Germinal center (tissue), 1 donor: ENCODE results near the gene RHBDL1.

Experiments used
- DNase-seq: peaks from one replicate; pipeline ENCODE4 v3.0.0; 2012; ENCODE audit warnings: mixed read lengths, low spot score

The RHBDL1 gene

DNA sequence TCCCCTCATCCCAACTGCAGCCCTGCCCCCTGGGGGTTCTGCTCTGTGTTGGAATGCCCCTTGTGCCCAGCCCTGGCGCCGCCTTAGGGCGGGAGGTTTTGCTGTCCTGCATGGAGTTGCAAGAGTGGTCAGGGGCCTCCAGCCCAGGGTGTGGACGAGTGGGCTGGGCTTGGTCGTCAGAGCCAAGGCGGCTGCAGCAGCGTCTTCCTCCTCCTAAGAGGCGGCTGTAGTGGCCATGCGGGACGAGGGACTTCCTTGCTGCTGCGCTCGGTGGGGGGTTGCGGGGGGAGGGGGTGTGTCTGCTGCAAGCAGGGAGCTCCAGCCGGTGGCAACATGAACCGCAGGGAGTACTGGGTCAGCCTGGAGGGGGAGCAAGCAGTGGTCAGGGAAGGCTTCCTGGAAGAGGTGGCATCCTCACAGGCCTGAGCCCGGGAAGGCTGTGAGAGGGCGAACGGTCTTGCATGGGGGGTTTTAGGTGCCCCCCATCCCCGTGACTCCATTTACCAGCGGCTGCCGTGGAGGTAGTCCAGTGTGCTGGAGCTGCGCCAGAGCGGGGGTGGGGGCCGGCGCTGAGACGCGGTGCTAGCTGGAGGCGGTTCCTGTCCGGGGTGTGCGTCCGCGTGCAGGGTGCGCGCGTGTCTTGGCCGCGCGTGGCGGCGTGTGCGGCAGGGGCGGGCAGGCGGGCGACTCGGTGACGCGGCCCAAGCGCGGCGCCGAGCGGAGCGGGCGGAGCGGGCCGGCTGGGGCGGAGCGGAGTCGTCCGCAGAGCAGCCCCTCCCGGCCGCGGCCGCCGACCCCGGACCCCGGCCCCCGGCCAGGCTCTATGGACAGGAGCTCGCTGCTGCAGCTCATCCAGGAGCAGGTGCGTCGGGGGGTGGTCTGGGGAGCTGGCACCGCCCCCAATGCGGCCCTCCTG, at the start of gene RHBDL1:
Gene RHBDL1 (plus strand): TSS at position 704 of the 916 bp plus-strand sequence. CDS start 120 bp downstream, at position 824.
- no peak for DNase-seq

- DNase-seq: no peak
Measured at GRCh38 chr16:625977-626765, 49.3 kb upstream of the RHBDL1 start.

DNA sequence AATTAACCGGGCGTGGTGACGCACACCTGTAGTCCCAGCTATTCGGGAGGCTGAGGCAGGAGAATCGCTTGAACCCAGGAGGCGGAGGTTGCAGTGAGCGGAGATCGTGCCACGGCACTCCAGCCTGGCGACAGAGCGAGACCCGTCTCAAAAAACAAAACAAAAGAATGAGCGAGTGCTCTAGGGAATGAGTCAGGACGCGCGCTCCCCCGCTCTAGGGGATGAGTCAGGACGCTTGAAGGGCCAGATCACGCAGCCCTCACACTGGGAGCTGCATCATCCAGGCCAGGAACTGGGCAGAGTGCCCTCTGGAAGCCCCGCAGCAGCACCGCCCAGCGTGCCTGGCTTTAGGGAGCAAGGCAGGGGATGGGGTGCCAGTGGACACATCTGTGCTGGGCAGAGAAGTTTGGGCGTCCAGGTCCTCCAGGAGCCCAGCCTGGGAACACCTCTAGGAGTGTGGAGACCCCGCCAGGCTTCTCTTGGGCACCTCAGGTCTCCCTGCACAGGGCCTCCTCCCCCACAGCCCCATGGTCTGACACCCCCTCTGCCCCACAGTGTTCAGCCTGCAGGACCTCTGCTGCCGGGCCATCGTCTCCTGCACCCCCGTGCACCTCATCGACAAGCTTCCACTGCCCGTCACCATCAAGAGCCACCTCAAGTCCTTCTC, 48.6 kb upstream of the RHBDL1 start:
- DNase-seq: no peak

DNA sequence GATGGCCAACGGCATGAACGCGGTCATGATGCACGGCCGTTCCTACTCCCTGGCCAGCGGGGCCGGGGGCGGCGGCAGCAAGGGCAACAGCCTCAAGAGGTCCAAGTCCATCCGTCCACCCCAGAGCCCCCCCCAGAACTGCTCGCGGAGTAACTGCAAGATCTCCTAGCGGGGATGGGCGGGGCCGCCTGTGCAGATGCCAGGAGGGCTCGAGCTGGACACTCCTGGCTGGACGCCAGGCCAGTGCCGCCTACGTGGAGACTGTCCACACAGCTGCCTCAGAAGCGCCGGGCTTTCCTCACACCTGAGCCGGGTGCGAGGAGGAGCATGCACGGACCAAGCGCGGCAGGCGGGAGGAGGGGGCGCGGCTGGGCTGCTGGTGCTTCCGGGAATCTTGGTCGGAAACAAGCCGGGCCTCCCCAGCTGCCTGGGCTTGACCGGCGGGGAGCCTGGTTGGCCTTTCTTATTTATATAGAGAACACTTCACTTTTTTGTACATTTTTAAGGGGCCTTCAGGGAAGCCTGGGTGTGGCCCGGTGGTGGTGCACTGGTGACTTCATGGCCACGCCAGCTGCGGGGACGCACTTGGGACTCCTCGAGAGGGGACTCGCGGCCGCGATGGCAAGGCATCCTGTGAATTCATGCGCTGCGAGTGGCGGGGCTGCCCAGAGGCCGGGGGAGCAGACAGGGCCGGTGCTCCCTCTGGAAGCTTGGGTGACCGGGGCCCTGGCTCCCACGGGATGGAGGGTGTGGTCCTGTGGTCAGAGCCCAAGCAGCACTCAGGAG, 47.8 kb upstream of the RHBDL1 start:
- no peak for DNase-seq

- no peak for DNase-seq
Measured at GRCh38 chr16:628321-629061, 47.0 kb upstream of the RHBDL1 start.

DNA sequence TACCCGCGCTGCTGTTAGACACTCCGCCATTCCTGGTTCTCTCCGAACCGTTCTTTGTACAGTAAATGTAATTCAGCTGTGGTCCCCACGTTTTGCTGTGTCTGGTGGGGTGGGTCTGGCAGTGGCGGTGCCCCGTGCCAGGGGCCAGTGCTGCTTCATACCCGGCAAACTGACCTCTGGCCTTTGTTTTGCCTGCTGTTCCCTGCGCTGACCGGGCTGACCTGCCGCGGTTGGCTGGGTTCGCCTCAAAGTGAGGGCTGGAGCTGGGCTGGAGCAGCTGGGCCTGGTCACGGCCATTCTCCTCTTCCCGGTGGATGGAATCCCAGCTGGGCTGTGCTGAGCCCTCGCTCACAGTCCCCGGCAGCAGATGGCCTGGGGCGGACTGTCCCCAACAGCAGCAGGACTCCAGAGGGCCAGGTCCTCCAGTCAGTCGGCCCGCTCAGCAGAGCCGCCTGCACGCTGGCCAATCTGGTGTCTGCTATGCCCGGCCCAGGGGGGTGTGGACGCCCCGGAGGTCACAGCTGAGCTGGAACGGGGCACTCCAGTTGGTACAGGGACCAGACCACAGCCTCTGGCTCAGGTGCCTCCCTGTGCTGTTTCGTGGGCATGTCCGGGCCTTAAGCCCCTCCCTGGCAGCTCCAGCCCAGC, 46.2 kb upstream of the RHBDL1 start:
- no peak for DNase-seq

- DNase-seq: no peak
Measured at GRCh38 chr16:629833-630248, 45.6 kb upstream of the RHBDL1 start.

GRCh38 chr16:630249-630814, 45.1 kb upstream of the RHBDL1 start:
- no peak for DNase-seq

DNA sequence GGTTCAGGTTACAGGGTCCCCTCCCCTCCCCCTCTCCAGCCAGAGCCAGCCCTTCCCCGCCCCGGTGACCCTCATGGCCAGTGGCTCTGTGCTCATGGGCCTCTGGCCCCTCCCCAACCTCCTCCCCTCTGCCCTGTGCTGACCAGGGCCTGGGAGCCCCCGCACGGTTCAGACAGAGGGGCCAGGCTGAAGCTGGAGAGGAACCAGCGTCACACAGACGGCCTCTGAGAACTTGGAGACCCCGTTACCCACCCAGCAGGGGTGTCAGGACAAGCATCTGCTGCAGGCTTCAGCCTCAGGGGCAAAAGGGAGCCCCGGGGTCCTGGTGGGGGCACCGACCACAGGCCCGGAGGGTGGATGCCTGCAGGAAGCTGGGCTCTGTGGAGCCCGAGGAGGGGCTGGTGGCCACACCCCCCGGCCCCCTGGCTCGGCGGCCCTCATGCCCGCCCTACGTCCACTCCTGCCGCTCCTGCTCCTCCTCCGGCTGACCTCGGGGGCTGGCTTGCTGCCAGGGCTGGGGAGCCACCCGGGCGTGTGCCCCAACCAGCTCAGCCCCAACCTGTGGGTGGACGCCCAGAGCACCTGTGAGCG, 44.6 kb upstream of the RHBDL1 start, which contains the start of gene WFIKKN1:
Gene WFIKKN1 (plus strand): TSS at position 171 of the 591 bp plus-strand sequence. CDS start 269 bp downstream, at position 440.
- DNase-seq: no peak

DNA sequence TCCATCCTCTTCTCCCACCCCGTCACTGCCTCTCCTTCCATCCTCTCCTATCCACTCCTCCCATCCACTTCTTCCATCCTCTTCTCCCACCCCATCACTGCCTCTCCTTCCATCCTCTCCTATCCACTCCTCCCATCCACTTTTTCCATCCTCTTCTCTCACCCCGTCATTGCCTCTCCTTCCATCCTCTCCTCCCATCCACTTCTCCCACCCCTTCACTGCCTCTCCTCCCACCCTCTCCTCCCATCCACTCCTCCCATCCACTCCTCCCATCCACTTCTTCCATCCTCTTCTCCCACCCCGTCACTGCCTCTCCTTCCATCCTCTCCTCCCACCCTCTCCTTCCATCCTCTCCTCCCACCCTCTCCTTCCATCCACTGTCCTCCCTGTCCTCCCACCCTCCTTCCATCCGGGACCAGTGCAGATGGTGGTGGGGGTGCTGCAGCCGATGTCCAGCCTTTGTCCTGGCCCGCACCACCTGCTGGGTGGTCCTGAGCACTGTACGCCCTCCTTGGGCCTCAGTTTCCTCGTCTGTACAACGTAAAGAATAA, 43.6 kb upstream of the RHBDL1 start:
- DNase-seq: no peak

DNA sequence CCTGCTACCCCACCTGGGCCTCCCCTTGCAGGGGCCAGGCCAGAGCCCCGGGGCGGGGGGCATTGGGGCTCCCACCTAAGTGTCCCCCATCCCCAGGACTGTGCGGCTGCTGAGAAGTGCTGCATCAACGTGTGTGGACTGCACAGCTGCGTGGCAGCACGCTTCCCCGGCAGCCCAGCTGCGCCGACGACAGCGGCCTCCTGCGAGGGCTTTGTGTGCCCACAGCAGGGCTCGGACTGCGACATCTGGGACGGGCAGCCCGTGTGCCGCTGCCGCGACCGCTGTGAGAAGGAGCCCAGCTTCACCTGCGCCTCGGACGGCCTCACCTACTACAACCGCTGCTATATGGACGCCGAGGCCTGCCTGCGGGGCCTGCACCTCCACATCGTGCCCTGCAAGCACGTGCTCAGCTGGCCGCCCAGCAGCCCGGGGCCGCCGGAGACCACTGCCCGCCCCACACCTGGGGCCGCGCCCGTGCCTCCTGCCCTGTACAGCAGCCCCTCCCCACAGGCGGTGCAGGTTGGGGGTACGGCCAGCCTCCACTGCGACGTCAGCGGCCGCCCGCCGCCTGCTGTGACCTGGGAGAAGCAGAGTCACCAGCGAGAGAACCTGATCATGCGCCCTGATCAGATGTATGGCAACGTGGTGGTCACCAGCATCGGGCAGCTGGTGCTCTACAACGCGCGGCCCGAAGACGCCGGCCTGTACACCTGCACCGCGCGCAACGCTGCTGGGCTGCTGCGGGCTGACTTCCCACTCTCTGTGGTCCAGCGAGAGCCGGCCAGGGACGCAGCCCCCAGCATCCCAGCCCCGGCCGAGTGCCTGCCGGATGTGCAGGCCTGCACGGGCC, 42.8 kb upstream of the RHBDL1 start:
- no peak for DNase-seq

GRCh38 chr16:633336-634050, 42.0 kb upstream of the RHBDL1 start:
- DNase-seq: no peak

DNA sequence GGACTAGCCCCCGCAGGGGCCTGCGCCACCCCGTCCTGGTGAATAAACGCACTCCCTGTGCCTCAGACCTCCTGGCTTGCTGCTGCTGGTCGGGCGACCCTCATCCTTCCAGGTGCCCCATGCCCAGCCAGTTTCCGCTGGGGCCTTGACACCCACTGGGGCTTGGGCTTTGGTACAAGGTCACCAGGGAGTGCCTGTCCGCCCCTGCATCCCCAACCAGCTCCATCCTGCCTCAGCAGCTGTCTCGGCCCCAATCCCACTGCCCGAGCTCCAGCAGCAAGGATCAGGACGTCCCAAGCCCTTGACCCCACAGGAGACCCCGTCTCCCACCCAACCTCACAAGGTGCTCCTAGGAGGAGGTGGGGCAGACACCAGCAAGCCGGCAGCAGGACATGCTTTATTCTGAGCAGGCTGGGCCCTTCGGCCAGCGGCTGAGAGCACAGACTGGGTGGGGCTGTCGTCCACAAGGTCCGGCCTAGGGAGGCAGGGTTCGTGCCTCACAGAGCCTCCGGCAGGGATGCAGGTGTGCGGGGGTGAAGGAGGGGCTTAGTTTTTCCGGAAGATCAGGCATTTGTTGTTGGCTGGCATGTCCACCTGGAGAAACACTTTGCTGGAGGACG, 41.3 kb upstream of the RHBDL1 start:
- no peak for DNase-seq

DNA sequence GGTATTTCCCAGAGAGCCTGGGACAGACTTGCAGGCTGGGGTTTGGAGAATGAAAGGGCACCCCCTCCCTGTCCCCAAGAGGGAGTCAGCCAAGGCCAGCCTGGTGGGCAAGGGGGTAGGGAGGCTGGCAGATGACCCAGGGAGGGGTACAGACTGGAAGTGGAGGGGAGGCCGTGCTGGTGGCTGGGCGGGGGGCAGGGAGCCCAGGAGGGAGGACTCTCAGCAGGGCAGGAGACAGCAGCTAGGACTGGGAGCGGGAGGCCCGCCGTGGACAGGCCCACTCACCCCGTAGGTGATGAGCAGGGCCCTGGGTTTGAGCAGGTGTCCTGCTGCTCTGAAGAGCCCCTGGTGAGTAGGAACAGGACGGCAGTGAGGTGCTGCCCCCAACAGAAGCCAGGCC, 40.5 kb upstream of the RHBDL1 start:
- no peak for DNase-seq

DNA sequence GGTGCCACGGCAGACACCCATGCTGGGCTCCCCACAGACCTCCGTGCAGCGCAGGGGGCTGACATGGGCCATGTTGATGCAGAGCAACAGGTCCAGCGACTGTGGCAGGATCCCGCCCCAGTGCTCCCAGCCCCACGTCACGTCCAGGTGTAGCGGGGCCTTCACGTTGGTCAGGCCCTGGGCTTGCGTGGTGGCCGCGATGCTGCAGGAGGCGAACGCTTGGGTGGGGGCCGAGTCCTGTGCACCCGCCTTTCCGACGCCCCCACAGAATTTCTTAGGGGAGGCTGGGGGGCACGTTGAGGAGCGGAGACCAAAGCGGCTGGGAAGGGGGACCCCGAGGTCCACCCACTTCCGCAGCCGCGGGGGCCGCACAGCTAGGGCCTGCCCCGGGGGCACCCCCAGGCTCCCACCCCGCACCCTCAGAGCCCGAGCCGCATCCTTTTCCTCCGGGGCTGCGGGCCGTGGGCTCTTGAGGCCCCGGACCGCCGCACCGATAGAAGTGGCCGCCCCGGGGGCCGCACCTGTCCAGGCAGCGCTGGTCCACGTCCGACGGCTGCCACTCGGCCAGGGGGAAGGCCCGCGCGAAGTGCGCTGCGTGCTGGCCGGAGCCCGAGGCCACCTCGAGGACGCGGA, 39.8 kb upstream of the RHBDL1 start:
- DNase-seq: no peak

- peak; percentile 93 for DNase-seq
Measured at GRCh38 chr16:636206-637080, 39.0 kb upstream of the RHBDL1 start, which contains the start of gene METTL26. Gene METTL26 (minus strand): TSS chr16:636305. CDS start chr16:636290, 15 bp downstream.
